GM20000 (cell line): ENCODE measurements around the gene PIR.
A peak's percentile ranks its signal among the peaks of the same experiment; 100 is the strongest.

Experiments
- DNase-seq: peaks from one replicate; pipeline ENCODE4 v3.0.0; 2012; ENCODE audit warnings: low spot score
- TF ChIP-seq, protein P1 (sequence below): IDR thresholded peaks from 2 replicates; pipeline ENCODE4 v1.5.1; 2012; ENCODE audit warnings: mild to moderate bottlenecking, control low read depth; ENCODE audit errors: extremely low read depth, missing control alignments

PIR gene

DNA sequence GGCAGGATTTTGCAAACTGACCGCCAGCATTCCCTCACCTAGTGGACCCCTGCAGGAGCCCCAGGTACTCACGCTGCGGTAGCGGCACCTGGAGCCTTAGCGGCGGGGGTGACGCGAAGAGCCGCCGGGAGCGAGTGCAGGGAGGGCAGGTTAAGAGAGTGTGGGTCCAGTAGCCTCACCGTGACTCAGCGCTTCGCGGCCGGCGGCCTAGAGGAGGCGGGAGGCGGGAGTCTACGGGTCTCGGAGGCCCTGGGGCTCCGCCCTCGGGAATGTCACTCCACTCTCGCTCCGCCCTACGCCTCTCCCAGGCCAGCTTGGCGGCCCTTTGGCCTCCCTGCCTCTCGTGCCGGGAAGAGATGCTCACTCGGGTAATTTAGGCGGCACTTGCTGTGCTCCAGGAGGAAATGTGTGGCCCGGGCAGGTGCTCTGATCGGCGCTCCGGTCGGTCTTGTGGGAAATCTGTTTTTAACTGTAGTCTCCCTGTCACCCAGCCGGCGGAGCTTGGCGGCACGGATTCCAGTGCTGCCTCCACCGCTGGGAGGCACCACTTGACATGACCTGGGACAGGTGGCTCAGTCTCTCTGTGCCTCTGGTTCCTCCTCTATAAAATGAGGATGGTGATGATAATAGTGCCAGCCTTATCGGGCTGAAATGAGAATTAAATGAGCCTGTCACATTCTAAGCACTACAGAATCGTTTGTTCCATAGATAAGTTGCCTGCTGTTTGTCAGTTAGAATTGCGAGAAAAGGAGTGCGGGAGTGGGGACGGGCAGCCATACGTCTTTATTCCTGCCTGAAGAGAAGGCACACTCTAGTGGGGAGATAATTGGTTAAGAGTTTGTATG is at the start of gene PIR:
Gene PIR, minus strand, starts transcription at position 216 of the 845 bp plus-strand sequence. CDS start 2,076 bp downstream, outside the sequence.
- TF ChIP-seq, protein P1, sequence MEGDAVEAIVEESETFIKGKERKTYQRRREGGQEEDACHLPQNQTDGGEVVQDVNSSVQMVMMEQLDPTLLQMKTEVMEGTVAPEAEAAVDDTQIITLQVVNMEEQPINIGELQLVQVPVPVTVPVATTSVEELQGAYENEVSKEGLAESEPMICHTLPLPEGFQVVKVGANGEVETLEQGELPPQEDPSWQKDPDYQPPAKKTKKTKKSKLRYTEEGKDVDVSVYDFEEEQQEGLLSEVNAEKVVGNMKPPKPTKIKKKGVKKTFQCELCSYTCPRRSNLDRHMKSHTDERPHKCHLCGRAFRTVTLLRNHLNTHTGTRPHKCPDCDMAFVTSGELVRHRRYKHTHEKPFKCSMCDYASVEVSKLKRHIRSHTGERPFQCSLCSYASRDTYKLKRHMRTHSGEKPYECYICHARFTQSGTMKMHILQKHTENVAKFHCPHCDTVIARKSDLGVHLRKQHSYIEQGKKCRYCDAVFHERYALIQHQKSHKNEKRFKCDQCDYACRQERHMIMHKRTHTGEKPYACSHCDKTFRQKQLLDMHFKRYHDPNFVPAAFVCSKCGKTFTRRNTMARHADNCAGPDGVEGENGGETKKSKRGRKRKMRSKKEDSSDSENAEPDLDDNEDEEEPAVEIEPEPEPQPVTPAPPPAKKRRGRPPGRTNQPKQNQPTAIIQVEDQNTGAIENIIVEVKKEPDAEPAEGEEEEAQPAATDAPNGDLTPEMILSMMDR = peak; percentile 39
- peak; percentile 69 for DNase-seq

DNA sequence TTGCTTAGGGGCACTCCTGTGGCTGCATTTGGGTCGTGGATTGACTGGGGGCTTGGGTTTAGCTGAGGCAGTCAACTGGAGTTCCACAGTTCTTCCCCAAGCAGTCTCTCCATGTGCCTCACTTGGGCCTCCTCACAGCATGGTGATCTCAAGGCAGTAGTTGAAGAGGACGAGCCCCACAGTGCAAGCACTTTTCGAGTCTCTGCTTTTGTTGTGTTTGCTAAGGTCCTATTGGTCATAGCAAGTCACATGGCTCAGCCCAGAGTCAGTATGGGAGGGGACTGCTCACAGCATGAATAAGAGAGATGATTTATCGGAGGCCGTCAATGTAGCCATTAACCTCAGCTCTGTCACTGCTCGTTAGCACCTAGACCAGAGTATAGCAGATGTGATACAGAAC is 37.2 kb upstream of the PIR start:
- TF ChIP-seq, protein P1 = no peak
- DNase-seq = no peak

DNA sequence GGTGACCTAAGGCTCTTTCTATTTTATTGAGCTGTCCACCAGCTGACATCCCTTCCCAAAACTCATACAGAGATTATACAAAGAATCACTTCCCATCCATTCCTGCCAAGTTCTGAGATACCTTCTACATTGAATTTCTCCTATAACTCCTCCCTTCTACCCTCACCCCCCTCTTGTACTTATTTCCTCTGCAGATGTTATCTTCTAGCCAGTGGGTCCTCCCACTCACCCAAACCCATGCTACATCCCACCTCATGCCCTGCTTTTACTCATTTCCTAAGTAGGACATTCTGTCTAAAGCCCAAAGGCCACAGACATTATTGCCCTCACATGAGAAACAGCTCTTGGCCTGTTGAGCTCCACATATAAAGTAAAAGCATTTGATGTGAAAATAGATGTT is 36.0 kb upstream of the PIR start:
- TF ChIP-seq, protein P1 = no peak
- no peak for DNase-seq

DNA sequence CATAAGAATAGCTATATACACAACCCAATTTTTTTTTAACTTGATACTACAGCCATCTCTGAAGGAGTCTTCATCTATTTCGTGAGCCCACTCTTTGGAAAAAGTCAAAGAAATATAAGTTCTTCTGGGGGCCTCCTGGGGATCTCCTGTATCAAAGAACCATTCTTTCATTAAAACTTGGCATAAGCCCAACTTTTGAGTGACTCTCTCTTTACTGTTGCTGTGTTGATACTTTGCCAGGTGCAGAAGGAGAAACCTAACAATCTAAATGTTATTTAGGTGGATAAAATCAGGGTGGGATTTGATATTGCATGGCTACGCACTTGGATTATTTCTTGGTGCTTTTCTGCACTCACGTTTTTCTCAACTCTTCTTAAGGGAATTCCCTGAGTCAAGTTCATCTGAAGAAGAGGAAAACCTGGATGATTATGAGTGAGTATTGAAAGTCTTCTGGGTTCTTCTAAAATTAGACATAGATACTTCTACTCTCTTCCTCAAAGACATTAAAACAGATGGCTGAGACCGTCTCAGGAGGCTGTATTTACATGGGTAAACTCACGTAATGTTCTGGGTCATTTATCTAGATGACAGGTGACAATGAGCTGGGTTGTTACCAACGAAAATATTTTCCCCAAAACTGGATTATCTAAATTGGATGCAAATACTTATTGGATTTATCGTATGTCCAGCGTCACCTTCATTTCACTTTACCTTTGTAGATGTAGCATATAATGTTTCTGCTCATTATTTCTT is 32.7 kb upstream of the PIR start:
- TF ChIP-seq, protein P1 = no peak
- DNase-seq = no peak

DNA sequence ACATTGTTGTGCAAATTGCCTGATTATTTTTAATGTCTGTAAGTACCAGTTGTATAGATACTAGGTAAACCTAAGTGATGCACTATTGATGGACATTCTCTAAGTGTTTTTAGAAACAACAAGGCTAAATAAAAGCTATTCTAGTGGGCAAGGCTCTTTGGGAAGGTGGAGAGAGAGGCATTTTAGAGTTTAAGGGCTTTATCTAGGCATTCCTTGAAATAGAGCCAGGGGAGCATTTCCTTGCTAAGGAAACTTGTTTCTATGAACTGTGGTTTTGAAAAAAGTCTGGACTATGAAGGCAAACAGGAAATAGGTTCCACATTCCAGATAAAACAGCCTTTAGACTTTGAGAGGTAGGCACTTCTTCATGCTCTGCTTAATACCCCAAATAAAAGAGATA is 31.3 kb upstream of the PIR start:
- TF ChIP-seq, protein P1 = no peak
- DNase-seq = no peak

DNA sequence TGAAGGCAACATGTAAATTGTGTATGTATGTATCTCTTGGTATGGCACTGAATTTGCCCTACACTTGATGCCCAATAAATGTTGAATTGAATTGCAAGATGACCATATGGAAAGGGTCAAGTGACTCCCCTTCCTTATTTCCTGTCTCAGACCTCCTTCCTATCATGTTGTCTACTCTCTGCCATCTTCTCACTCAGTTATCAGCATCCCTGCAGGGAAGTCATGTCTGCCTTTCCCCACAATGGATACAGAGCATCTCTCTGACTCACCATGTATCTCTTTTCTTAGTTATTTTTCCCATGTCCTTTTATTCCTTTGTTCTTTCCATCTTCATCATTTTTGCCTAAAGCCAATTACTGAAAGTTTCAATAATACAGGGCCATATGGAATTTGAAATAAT is 30.0 kb upstream of the PIR start:
- TF ChIP-seq, protein P1 = no peak

DNA sequence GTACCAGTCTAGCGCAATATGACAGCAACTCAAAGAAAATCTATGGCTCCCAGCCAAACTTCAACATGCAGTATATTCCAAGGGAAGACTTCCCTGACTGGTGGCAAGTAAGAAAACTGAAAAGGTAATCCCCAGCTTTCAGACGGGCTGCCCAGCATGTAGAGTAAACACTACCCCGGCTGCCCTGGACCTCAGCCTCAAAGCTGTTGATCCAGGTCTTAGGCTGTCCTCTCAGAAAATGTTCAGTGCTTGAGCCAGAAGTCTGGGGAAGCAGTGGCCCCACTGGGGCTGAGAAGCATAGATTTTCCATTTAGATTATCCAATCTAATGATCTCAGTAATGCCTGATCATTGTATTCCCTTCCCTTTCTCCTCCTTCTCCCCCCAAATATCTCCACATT is 29.3 kb upstream of the PIR start:
- no peak for DNase-seq
- TF ChIP-seq, protein P1 = no peak

More for the DNA sequence above, 30.0 kb upstream of the PIR start:
- no peak for DNase-seq
